ENCODE data around the gene MGMT. TPM values are rescaled to one million over a fixed set of nuclear protein-coding genes. Genes with fewer than 3 reads are reported as not detected.

MGMT gene
- total RNA-seq, 1 donor from 2014 or later, result 19.4 TPM

GRCh38 chr10:129771024-129771423 is 304.0 kb downstream of the MGMT start:
- no peaks in the 10 kb centered on the region for H3K27me3 ChIP-seq
- TF ChIP-seq CTCF (IDR thresholded peaks at IDR 0.05), result no peak
- no peaks in the 10 kb centered on the region for H3K4me1 ChIP-seq
- H3K36me3 ChIP-seq, result no peaks in the 10 kb centered on the region
- H3K9me3 ChIP-seq, result no peaks in the 10 kb centered on the region
- DNase-seq (no peak), ATAC-seq (no peak)
- intact Hi-C loops (cut with DNase I), result no loop called here
- no peak overlapping the region for H3K27ac ChIP-seq
- no peak overlapping the region for H3K4me3 ChIP-seq

- DNase-seq (no peak), ATAC-seq (no peak)
- Histone ChIP-seq H3K27me3 (no peaks in the 10 kb centered on the region), H3K4me1 (no peaks in the 10 kb centered on the region), H3K36me3 (no peaks in the 10 kb centered on the region), H3K9me3 (no peaks in the 10 kb centered on the region), H3K4me3 (no peak overlapping the region), H3K27ac (no peak overlapping the region)
- intact Hi-C loops (cut with DNase I), result no loop called here
- no peak for TF ChIP-seq CTCF (IDR thresholded peaks at IDR 0.05)
Observed at GRCh38 chr10:129771576-129771975, 304.5 kb downstream of the MGMT start.

GRCh38 chr10:129771991-129772431 is 305.0 kb downstream of the MGMT start:
- ATAC-seq (no peak), DNase-seq (no peak)
- intact Hi-C loops (cut with DNase I), result no loop called here
- no peak for TF ChIP-seq CTCF (IDR thresholded peaks at IDR 0.05)
- no peak overlapping the region for H3K27ac ChIP-seq
- H3K9me3 ChIP-seq, result no peaks in the 10 kb centered on the region
- no peaks in the 10 kb centered on the region for H3K27me3 ChIP-seq
- no peaks in the 10 kb centered on the region for H3K4me1 ChIP-seq
- no peak overlapping the region for H3K4me3 ChIP-seq
- H3K36me3 ChIP-seq, result no peaks in the 10 kb centered on the region

- no peaks in the 10 kb centered on the region for H3K4me1 ChIP-seq
- ATAC-seq, result no peak
Observed at GRCh38 chr10:129772468-129773358, 305.7 kb downstream of the MGMT start.

GRCh38 chr10:129773359-129773990 is 306.4 kb downstream of the MGMT start:
- no peaks in the 10 kb centered on the region for H3K36me3 ChIP-seq
- TF ChIP-seq CTCF (IDR thresholded peaks at IDR 0.05), result no peak
- intact Hi-C loops (cut with DNase I), result no loop called here
- H3K27me3 ChIP-seq, result no peaks in the 10 kb centered on the region
- no peak overlapping the region for H3K4me3 ChIP-seq
- no peak for ATAC-seq
- H3K27ac ChIP-seq, result no peak overlapping the region
- DNase-seq, result peak; percentile 49
- no peaks in the 10 kb centered on the region for H3K9me3 ChIP-seq
- no peaks in the 10 kb centered on the region for H3K4me1 ChIP-seq

More at GRCh38 chr10:129772468-129773358, 305.7 kb downstream of the MGMT start:
- H3K9me3 ChIP-seq, result no peaks in the 10 kb centered on the region
- peak; percentile 46 for DNase-seq
- TF ChIP-seq CTCF (IDR thresholded peaks at IDR 0.05), result no peak
- no peak overlapping the region for H3K27ac ChIP-seq
- H3K4me3 ChIP-seq, result no peak overlapping the region
- H3K27me3 ChIP-seq, result no peaks in the 10 kb centered on the region
- H3K36me3 ChIP-seq, result no peaks in the 10 kb centered on the region
- intact Hi-C loops (cut with DNase I), result no loop called here
